Measurements from ENCODE around the gene ANKRD49. TPM values are rescaled to one million over a fixed set of nuclear protein-coding genes. Genes with fewer than 3 reads are reported as not detected.

ANKRD49 gene
- total RNA-seq, 4 donors from 2014 or later: 12.5 to 22.8 (median 16.9) TPM

- no peak for ATAC-seq
- WGBS, 2 donors (ENCODE audit: low coverage in 1 of 2): 69 to 84% methylated on average over 2 of the region's 2 CpGs
- Histone ChIP-seq H3K4me3 (no peak overlapping the region), H3K27ac (no peak overlapping the region), H3K27me3 (no peaks in the 10 kb centered on the region), H3K9me3 (no peaks in the 10 kb centered on the region), H3K4me1 (no peaks in the 10 kb centered on the region), H3K36me3 (peaks cover 2 to 67% of the 10 kb centered on the region in 2 donors)
- no peak for TF ChIP-seq EP300 (IDR thresholded peaks at IDR 0.05)
- TF ChIP-seq POLR2AphosphoS5 (IDR thresholded peaks at IDR 0.05): no peak
- TF ChIP-seq, protein P1, sequence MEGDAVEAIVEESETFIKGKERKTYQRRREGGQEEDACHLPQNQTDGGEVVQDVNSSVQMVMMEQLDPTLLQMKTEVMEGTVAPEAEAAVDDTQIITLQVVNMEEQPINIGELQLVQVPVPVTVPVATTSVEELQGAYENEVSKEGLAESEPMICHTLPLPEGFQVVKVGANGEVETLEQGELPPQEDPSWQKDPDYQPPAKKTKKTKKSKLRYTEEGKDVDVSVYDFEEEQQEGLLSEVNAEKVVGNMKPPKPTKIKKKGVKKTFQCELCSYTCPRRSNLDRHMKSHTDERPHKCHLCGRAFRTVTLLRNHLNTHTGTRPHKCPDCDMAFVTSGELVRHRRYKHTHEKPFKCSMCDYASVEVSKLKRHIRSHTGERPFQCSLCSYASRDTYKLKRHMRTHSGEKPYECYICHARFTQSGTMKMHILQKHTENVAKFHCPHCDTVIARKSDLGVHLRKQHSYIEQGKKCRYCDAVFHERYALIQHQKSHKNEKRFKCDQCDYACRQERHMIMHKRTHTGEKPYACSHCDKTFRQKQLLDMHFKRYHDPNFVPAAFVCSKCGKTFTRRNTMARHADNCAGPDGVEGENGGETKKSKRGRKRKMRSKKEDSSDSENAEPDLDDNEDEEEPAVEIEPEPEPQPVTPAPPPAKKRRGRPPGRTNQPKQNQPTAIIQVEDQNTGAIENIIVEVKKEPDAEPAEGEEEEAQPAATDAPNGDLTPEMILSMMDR (IDR thresholded peaks at IDR 0.05): no peak
- TF ChIP-seq POLR2A (IDR thresholded peaks at IDR 0.05): no peak
Observed at GRCh38 chr11:94459576-94459975, 34.2 kb upstream of the ANKRD49 start.

DNA sequence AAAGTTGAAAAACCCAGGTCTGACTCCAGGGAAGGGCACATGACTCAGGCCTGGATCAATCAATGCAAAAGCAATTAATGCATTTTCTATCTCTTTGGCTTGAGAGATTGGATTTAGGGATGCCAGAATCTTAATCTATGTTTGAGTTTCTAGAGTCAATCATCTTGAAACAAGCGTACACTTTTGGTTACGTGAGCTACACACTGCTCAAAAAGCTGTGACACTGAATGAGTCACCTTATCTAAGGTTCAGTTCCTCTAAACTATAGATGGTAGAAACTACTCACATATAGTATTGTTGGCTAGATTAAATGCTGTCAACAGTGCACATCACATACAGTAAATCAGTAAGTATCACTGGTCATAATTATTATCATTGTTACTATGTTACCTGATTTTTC, 24.4 kb upstream of the ANKRD49 start:
- WGBS, 2 donors (ENCODE audit: low coverage in 1 of 2): 77 to 92% methylated on average over 2 of the region's 2 CpGs
- Histone ChIP-seq H3K36me3 (peaks cover 0 to 64% of the 10 kb centered on the region in 2 donors), H3K4me1 (no peaks in the 10 kb centered on the region), H3K4me3 (no peak overlapping the region), H3K27ac (no peak overlapping the region), H3K9me3 (no peaks in the 10 kb centered on the region), H3K27me3 (no peaks in the 10 kb centered on the region)
- no peak for ATAC-seq
- TF ChIP-seq EP300 (IDR thresholded peaks at IDR 0.05) (no peak), POLR2AphosphoS5 (IDR thresholded peaks at IDR 0.05) (no peak), POLR2A (IDR thresholded peaks at IDR 0.05) (no peak)
- TF ChIP-seq, protein P1 (IDR thresholded peaks at IDR 0.05): no peak

DNA sequence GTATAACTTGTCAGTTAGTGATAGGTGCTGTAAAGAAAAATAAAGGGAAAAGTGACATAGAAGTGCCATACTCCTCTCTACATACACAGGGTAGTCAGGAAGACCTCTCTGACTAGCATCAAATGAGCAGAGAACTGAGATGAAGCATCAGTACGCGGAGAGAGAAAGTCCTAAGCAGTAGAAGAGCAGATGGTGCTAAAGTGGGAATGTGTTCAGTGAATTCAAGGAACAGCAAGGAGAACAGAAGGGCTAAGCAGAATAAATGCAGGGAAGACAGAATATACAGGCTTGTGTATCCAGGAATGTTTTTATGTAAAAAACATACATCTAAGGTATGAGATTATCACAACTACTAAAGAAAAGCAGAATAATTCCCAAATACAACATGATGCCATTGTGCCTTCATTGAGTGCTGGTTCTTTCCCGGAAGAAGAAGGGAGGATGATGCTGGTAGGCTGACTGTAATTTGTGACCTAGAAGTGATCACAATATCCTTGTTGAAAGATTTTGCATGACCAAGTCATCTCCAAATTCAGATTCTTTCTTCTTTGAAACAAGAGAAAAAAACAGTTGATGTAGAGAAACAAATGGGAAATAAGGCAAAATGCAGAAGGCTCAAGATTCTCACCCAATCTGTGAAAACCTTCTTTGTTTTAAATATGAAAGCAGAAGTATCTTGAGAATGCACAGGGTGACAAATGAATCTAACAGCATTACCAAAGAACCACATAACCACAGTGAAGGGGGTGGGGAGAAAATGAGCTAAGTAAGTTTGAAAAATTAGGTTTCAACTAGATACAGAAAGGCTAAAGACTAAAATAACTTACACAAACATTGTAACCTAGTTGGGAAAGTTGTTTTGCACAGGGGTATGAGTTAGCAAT, 20.6 kb upstream of the ANKRD49 start:
- Histone ChIP-seq H3K36me3 (peaks cover 0 to 65% of the 10 kb centered on the region in 2 donors), H3K4me3 (no peak overlapping the region), H3K9me3 (no peaks in the 10 kb centered on the region), H3K27me3 (no peaks in the 10 kb centered on the region), H3K4me1 (no peaks in the 10 kb centered on the region), H3K27ac (no peak overlapping the region)
- WGBS, 2 donors (ENCODE audit: low coverage in 1 of 2): 71 to 96% methylated on average over 1 to 3 of the region's 3 CpGs
- no peak for ATAC-seq
- TF ChIP-seq EP300 (IDR thresholded peaks at IDR 0.05) (no peak), POLR2AphosphoS5 (IDR thresholded peaks at IDR 0.05) (no peak), POLR2A (IDR thresholded peaks at IDR 0.05) (no peak)
- TF ChIP-seq, protein P1 (IDR thresholded peaks at IDR 0.05): no peak

- Histone ChIP-seq H3K27me3 (no peaks in the 10 kb centered on the region), H3K4me3 (no peak overlapping the region), H3K27ac (no peak overlapping the region), H3K9me3 (no peaks in the 10 kb centered on the region), H3K36me3 (peaks cover 0 to 80% of the 10 kb centered on the region in 2 donors), H3K4me1 (no peaks in the 10 kb centered on the region)
- ATAC-seq: no peak
- TF ChIP-seq EP300 (IDR thresholded peaks at IDR 0.05): no peak
- no peak for TF ChIP-seq POLR2AphosphoS5 (IDR thresholded peaks at IDR 0.05)
- TF ChIP-seq POLR2A (IDR thresholded peaks at IDR 0.05): no peak
- TF ChIP-seq, protein P1 (IDR thresholded peaks at IDR 0.05): no peak
- 43 to 68% methylated on average over 1 to 2 of the region's 2 CpGs for WGBS, 2 donors (ENCODE audit: low coverage in 1 of 2)
Observed at GRCh38 chr11:94477624-94478023, 16.2 kb upstream of the ANKRD49 start.

- H3K27me3 ChIP-seq: no peaks in the 10 kb centered on the region
- H3K4me1 ChIP-seq: no peaks in the 10 kb centered on the region
- H3K36me3 ChIP-seq: peaks cover 0 to 96% of the 10 kb centered on the region in 2 donors
- H3K27ac ChIP-seq: no peak overlapping the region
- H3K4me3 ChIP-seq: no peak overlapping the region
- ATAC-seq: no peak
- TF ChIP-seq POLR2A (IDR thresholded peaks at IDR 0.05): no peak
- no peak for TF ChIP-seq EP300 (IDR thresholded peaks at IDR 0.05)
- TF ChIP-seq POLR2AphosphoS5 (IDR thresholded peaks at IDR 0.05): no peak
- TF ChIP-seq, protein P1 (IDR thresholded peaks at IDR 0.05): no peak
- no peaks in the 10 kb centered on the region for H3K9me3 ChIP-seq
Observed at GRCh38 chr11:94481342-94481741, 12.4 kb upstream of the ANKRD49 start.

All from gastroesophageal sphincter (tissue), 4 donors.